WTC11 (cell line): ENCODE results near the gene TTLL5. TPM values are rescaled to one million over a fixed set of nuclear protein-coding genes. Genes with fewer than 3 reads are reported as not detected.

ENCODE experiments used
- ATAC-seq: fragments of 200-7000 bp; cut with Tn5 transposase; 2 replicates; pipeline ENCODE4 v1.10.0; 2021; ENCODE audit warnings: mild to moderate bottlenecking, moderate library complexity
- CTCF ChIA-PET: fragments of 300-600 bp; sonication (Branson Sonifier 250); formaldehyde crosslinking; loops from one replicate; lab custom pipeline; 2021; ENCODE audit warnings: antibody characterized with exemption; lab: Charles Lee
- POLR2A ChIA-PET: fragments of 350-600 bp; sonication (Branson Sonifier 250); formaldehyde crosslinking; loops from one replicate; lab custom pipeline; 2021; ENCODE audit warnings: antibody characterized with exemption; lab: Charles Lee
- DNase-seq: peaks from one replicate; pipeline ENCODE4 v3.0.0; 2021; ENCODE audit warnings: low spot score
- H3K27ac Mint-ChIP-seq: 2 replicates; pipeline ENCODE4 v1.8.0; 2021; ENCODE audit warnings: mixed read lengths
- H3K27me3 Mint-ChIP-seq: 2 replicates; pipeline ENCODE4 v1.8.0; 2021; ENCODE audit warnings: low read depth, mild to moderate bottlenecking, moderate library complexity, mixed read lengths
- H3K36me3 Mint-ChIP-seq: 2 replicates; pipeline ENCODE4 v1.8.0; 2021; ENCODE audit warnings: mixed read lengths
- H3K4me1 Mint-ChIP-seq: 2 replicates; pipeline ENCODE4 v1.8.0; 2022; ENCODE audit warnings: mixed read lengths
- H3K4me3 Mint-ChIP-seq: 2 replicates; pipeline ENCODE4 v1.8.0; 2021; ENCODE audit warnings: mild to moderate bottlenecking, moderate library complexity, mixed read lengths
- H3K9me3 Mint-ChIP-seq: 2 replicates; pipeline ENCODE4 v1.8.0; 2021; ENCODE audit warnings: mixed read lengths
- CTCF ChIP-seq: fragments of 200-600 bp; IDR thresholded peaks from 2 replicates; pipeline ENCODE4 v1.8.0; 2022; ENCODE audit warnings: antibody characterized with exemption
- ESRRA ChIP-seq: sonication (generic); formaldehyde crosslinking; IDR thresholded peaks from 2 replicates; pipeline ENCODE4 v1.8.1; 2022; ENCODE audit warnings: mild to moderate bottlenecking, missing genetic modification reagents, borderline replicate concordance
- FOXJ3 ChIP-seq: sonication (generic); formaldehyde crosslinking; IDR thresholded peaks from 2 replicates; pipeline ENCODE4 v1.9.0; 2021; ENCODE audit warnings: missing genetic modification reagents, mild to moderate bottlenecking, borderline replicate concordance
- FOXP1 ChIP-seq: sonication (generic); formaldehyde crosslinking; IDR thresholded peaks from 2 replicates; pipeline ENCODE4 v1.8.0; 2022; ENCODE audit warnings: missing genetic modification reagents, mild to moderate bottlenecking, moderate library complexity, borderline replicate concordance
- HMGA2 ChIP-seq: fragments of 250-450 bp; sonication (Bioruptor Pico); IDR thresholded peaks from 2 replicates; pipeline ENCODE4 v1.4.0; 2021; ENCODE audit warnings: mild to moderate bottlenecking, moderate library complexity
- MXD4 ChIP-seq: fragments of 250-450 bp; sonication (Bioruptor Pico); IDR thresholded peaks from 2 replicates; pipeline ENCODE4 v1.8.0; 2021; ENCODE audit warnings: mild to moderate bottlenecking, moderate library complexity, borderline replicate concordance
- NFE2L1 ChIP-seq: sonication (generic); formaldehyde crosslinking; IDR thresholded peaks from 2 replicates; pipeline ENCODE4 v1.8.1; 2023; ENCODE audit warnings: missing genetic modification reagents
- NFYB ChIP-seq: sonication (generic); formaldehyde crosslinking; conservative IDR thresholded peaks from 2 replicates; pipeline ENCODE4 v1.8.0; 2022; ENCODE audit warnings: low read depth, missing genetic modification reagents
- NR1H2 ChIP-seq: sonication (generic); formaldehyde crosslinking; IDR thresholded peaks from 2 replicates; pipeline ENCODE4 v1.9.0; 2021; ENCODE audit warnings: mild to moderate bottlenecking, moderate library complexity, missing genetic modification reagents
- NR2C2 ChIP-seq: sonication (generic); formaldehyde crosslinking; IDR thresholded peaks from 2 replicates; pipeline ENCODE4 v1.8.0; 2022; ENCODE audit warnings: mild to moderate bottlenecking, missing genetic modification reagents
- RELA ChIP-seq: sonication (generic); formaldehyde crosslinking; IDR thresholded peaks from 2 replicates; pipeline ENCODE4 v1.8.1; 2022; ENCODE audit warnings: missing genetic modification reagents, mild to moderate bottlenecking, borderline replicate concordance
- SMAD3 ChIP-seq: sonication (generic); formaldehyde crosslinking; IDR thresholded peaks from 2 replicates; pipeline ENCODE4 v1.8.0; 2022; ENCODE audit warnings: missing genetic modification reagents, mild to moderate bottlenecking, borderline replicate concordance
- ZMAT4 ChIP-seq: fragments of 250-450 bp; sonication (Bioruptor Pico); IDR thresholded peaks from 2 replicates; pipeline ENCODE4 v1.9.0; 2021; ENCODE audit warnings: mild to moderate bottlenecking
- ZNF121 ChIP-seq: sonication (generic); formaldehyde crosslinking; IDR thresholded peaks from 2 replicates; pipeline ENCODE4 v1.8.0; 2023; ENCODE audit warnings: missing genetic modification reagents
- ZNF263 ChIP-seq: sonication (generic); formaldehyde crosslinking; IDR thresholded peaks from 2 replicates; pipeline ENCODE4 v1.8.1; 2022; ENCODE audit warnings: low read depth, mild to moderate bottlenecking, moderate library complexity, missing genetic modification reagents
- ZNF317 ChIP-seq: sonication (generic); formaldehyde crosslinking; IDR thresholded peaks from 2 replicates; pipeline ENCODE4 v1.8.1; 2023; ENCODE audit warnings: low read depth, mild to moderate bottlenecking, moderate library complexity, missing genetic modification reagents, borderline replicate concordance
- ZNF512 ChIP-seq: sonication (generic); formaldehyde crosslinking; IDR thresholded peaks from 2 replicates; pipeline ENCODE4 v1.8.1; 2022; ENCODE audit warnings: missing genetic modification reagents, borderline replicate concordance
- ZSCAN18 ChIP-seq: fragments of 250-450 bp; sonication (Bioruptor Pico); IDR thresholded peaks from 2 replicates; pipeline ENCODE4 v2.1.2; 2022; ENCODE audit warnings: mild to moderate bottlenecking, moderate library complexity
- total RNA-seq: library from RNA; stranded (reverse); gene quantifications from 3 replicates; pipeline ENCODE4 v1.2.3, GENCODE V29; 2021

The TTLL5 gene
- total RNA-seq, 1 experiment from 2014 or later, result 39.6 TPM

GRCh38 chr14:75727124-75727523 is 66.1 kb downstream of the TTLL5 start:
- no peaks in the 10 kb centered on the region for H3K4me1 Mint-ChIP-seq
- H3K36me3 Mint-ChIP-seq, result peaks cover 44% of the 10 kb centered on the region
- ATAC-seq, result no peak
- H3K27ac Mint-ChIP-seq, result no peak overlapping the region
- H3K27me3 Mint-ChIP-seq, result no peaks in the 10 kb centered on the region
- ChIA-PET CTCF (no interaction called here), POLR2A (no interaction called here)
- TF ChIP-seq ZMAT4 (CRISPR knock-in tag) (no peak), RELA (no peak), NR1H2 (no peak), MXD4 (no peak), ZNF317 (CRISPR knock-in tag) (no peak), NR2C2 (no peak), ZNF121 (CRISPR knock-in tag) (no peak), ZNF512 (CRISPR knock-in tag) (no peak), ESRRA (CRISPR knock-in tag) (no peak), NFYB (CRISPR knock-in tag) (no peak), HMGA2 (CRISPR knock-in tag) (no peak), SMAD3 (no peak), ZSCAN18 (CRISPR knock-in tag) (no peak), CTCF (no peak), NFE2L1 (CRISPR knock-in tag) (no peak)
- no peak overlapping the region for H3K4me3 Mint-ChIP-seq
- H3K9me3 Mint-ChIP-seq, result peaks cover 15% of the 10 kb centered on the region
- DNase-seq, result no peak

- TF ChIP-seq FOXP1 (CRISPR knock-in tag) (no peak), ZSCAN18 (CRISPR knock-in tag) (no peak), FOXJ3 (CRISPR knock-in tag) (no peak), ZNF263 (no peak)
- Mint-ChIP-seq H3K27ac (no peak overlapping the region), H3K27me3 (no peaks in the 10 kb centered on the region), H3K9me3 (no peaks in the 10 kb centered on the region), H3K4me3 (no peak overlapping the region), H3K36me3 (peaks cover 6% of the 10 kb centered on the region; the same call in 1 of the 2 replicates), H3K4me1 (peaks cover 4% of the 10 kb centered on the region)
- CTCF ChIA-PET, result interaction anchor here (0.8 kb wide), 1 partner anchor 24 kb away, joined by 3 read pairs; no protein-coding TSS in a partner anchor
- POLR2A ChIA-PET, result no interaction called here
- DNase-seq, result no peak
- ATAC-seq, result no peak
These were observed 71.8 kb downstream of the TTLL5 start for GRCh38 chr14:75732888-75733287.
